HG02678 (cell line): Measurements from ENCODE around the gene NT5DC4.
"Not testable (repeated sequence)": the region's sequence is repeated elsewhere in the genome, so short reads cannot be mapped to it uniquely, and the experiment has no call there.

ENCODE experiments used
- ATAC-seq: cut with Tn5 transposase; IDR thresholded peaks from one replicate; pipeline ENCODE4 v1.9.1; 2021; ENCODE audit warnings: mild to moderate bottlenecking, moderate library complexity; ENCODE audit not compliant: unreplicated experiment

The NT5DC4 gene

GRCh38 chr2:112699984-112700667 lies 20.7 kb upstream of the NT5DC4 start:
- no peak for ATAC-seq

- ATAC-seq = no peak
Observed at GRCh38 chr2:112701052-112701451, 19.8 kb upstream of the NT5DC4 start.

- no peak for ATAC-seq
Observed at GRCh38 chr2:112703684-112704083, 17.1 kb upstream of the NT5DC4 start.

- ATAC-seq = no peak
Observed at GRCh38 chr2:112705575-112705974, 15.2 kb upstream of the NT5DC4 start.

GRCh38 chr2:112706170-112706664 lies 14.6 kb upstream of the NT5DC4 start:
- ATAC-seq = peak; percentile 56

- ATAC-seq = not testable (repeated sequence)
Observed at GRCh38 chr2:112706947-112707346, 13.9 kb upstream of the NT5DC4 start.

- ATAC-seq = no peak
Observed at GRCh38 chr2:112708968-112709367, 11.9 kb upstream of the NT5DC4 start.

GRCh38 chr2:112709703-112710102 lies 11.1 kb upstream of the NT5DC4 start:
- no peak for ATAC-seq

GRCh38 chr2:112710956-112711750 lies 9.7 kb upstream of the NT5DC4 start:
- ATAC-seq = no peak

GRCh38 chr2:112712465-112712864 lies 8.4 kb upstream of the NT5DC4 start:
- no peak for ATAC-seq

GRCh38 chr2:112712903-112713584 lies 7.8 kb upstream of the NT5DC4 start:
- no peak for ATAC-seq

GRCh38 chr2:112713585-112713925 lies 7.3 kb upstream of the NT5DC4 start:
- ATAC-seq = no peak

- no peak for ATAC-seq
Observed at GRCh38 chr2:112713926-112714325, 6.9 kb upstream of the NT5DC4 start.

- ATAC-seq = no peak
Observed at GRCh38 chr2:112714331-112714730, 6.5 kb upstream of the NT5DC4 start.

- ATAC-seq = no peak
Observed at GRCh38 chr2:112714836-112715631, 5.8 kb upstream of the NT5DC4 start.

- not testable (repeated sequence) for ATAC-seq
Observed at GRCh38 chr2:112716094-112716493, 4.7 kb upstream of the NT5DC4 start.

GRCh38 chr2:112716826-112717352 lies 3.9 kb upstream of the NT5DC4 start:
- ATAC-seq = not testable (repeated sequence)

- ATAC-seq = no peak
Observed at GRCh38 chr2:112718863-112719370, 1.9 kb upstream of the NT5DC4 start.

GRCh38 chr2:112721819-112722522 lies 1.2 kb downstream of the NT5DC4 start:
- ATAC-seq = no peak
